ENCODE results near the gene EGFR. TPM values are rescaled to one million over a fixed set of nuclear protein-coding genes. Genes with fewer than 3 reads are reported as not detected.
"Not testable (repeated sequence)": the region's sequence is repeated elsewhere in the genome, so short reads cannot be mapped to it uniquely, and the experiment has no call there.

Gene EGFR
- total RNA-seq, 1 donor from 2014 or later = not detected

DNA sequence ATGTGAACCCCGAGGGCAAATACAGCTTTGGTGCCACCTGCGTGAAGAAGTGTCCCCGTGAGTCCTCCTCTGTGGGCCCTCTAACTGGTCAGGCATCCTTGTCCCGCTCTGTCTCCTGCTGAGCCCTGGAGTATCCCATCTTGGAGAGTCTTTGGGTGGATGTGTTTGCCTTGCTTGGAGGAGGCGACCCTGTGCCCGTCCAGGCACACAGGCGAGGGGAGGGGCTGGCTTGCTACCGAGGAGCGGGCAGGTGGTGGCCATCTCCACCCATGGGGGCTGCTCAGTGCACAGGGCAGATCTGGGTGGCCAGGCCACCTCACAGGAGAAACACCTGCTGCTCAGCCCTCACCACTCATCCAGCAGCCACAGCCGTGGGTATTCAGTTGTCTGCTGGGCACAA lies 135.3 kb downstream of the EGFR start:
- intact Hi-C loops (cut with micrococcal nuclease) = no loop called here
- H3K4me1 Mint-ChIP-seq = no peaks in the 10 kb centered on the region
- H3K4me3 Mint-ChIP-seq = no peak overlapping the region
- no peaks in the 10 kb centered on the region for H3K9me3 Mint-ChIP-seq
- no peaks in the 10 kb centered on the region for H3K36me3 Mint-ChIP-seq (ENCODE audit: low read depth)
- no peak for DNase-seq
- peaks cover 2% of the 10 kb centered on the region for H3K27me3 Mint-ChIP-seq
- H3K27ac Mint-ChIP-seq = no peak overlapping the region

DNA sequence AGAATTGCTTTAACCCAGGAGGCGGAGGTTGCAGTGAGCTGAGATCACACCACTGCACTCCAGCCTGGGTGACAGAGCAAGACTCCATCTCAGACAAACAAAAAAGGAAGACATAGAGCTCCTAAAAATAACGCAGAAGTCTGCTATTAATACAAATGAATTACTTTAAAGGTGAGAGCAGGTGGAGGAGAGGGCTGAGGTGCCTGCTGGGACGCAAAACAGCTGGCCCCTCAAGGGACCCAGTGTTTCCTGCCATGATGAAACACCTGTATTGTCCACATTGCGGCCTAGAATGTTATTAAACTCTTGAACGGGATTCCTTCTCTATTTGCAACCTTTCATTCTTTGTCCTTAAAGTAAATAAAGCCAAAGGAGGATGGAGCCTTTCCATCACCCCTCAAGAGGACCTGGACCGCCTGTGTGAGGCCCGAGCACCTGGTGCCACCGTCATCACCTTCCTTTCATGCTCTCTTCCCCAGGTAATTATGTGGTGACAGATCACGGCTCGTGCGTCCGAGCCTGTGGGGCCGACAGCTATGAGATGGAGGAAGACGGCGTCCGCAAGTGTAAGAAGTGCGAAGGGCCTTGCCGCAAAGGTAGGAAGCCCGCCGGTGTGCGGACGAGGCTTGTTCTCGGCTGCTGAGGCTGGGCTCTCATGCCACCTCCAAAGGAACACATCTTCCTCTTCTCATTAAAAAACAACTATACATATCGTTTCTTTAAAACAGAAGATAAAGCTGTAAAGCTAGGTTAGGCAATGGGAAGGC lies 136.7 kb downstream of the EGFR start:
- H3K36me3 Mint-ChIP-seq (ENCODE audit: low read depth) = no peaks in the 10 kb centered on the region
- no peak for DNase-seq
- H3K4me3 Mint-ChIP-seq = no peak overlapping the region
- intact Hi-C loops (cut with micrococcal nuclease) = no loop called here
- no peaks in the 10 kb centered on the region for H3K9me3 Mint-ChIP-seq
- H3K27me3 Mint-ChIP-seq = peaks cover 2% of the 10 kb centered on the region
- no peak overlapping the region for H3K27ac Mint-ChIP-seq
- H3K4me1 Mint-ChIP-seq = no peaks in the 10 kb centered on the region

- no peak overlapping the region for H3K4me3 Mint-ChIP-seq
- no peaks in the 10 kb centered on the region for H3K9me3 Mint-ChIP-seq
- peaks cover 2% of the 10 kb centered on the region for H3K27me3 Mint-ChIP-seq
- no peaks in the 10 kb centered on the region for H3K36me3 Mint-ChIP-seq (ENCODE audit: low read depth)
- no peaks in the 10 kb centered on the region for H3K4me1 Mint-ChIP-seq
- no peak overlapping the region for H3K27ac Mint-ChIP-seq
- DNase-seq = no peak
- intact Hi-C loops (cut with micrococcal nuclease) = no loop called here
These were observed 138.3 kb downstream of the EGFR start for GRCh38 chr7:55156919-55157763.

- H3K9me3 Mint-ChIP-seq = no peaks in the 10 kb centered on the region
- intact Hi-C loops (cut with micrococcal nuclease) = no loop called here
These were observed 138.9 kb downstream of the EGFR start for GRCh38 chr7:55157764-55158105.

GRCh38 chr7:55158541-55159382 lies 139.9 kb downstream of the EGFR start:
- no peaks in the 10 kb centered on the region for H3K4me1 Mint-ChIP-seq
- H3K4me3 Mint-ChIP-seq = no peak overlapping the region
- DNase-seq = no peak
- no peaks in the 10 kb centered on the region for H3K36me3 Mint-ChIP-seq (ENCODE audit: low read depth)
- no peak overlapping the region for H3K27ac Mint-ChIP-seq
- H3K9me3 Mint-ChIP-seq = no peaks in the 10 kb centered on the region
- H3K27me3 Mint-ChIP-seq = peaks cover 2% of the 10 kb centered on the region
- intact Hi-C loops (cut with micrococcal nuclease) = no loop called here

More at GRCh38 chr7:55157764-55158105, 138.9 kb downstream of the EGFR start:
- Mint-ChIP-seq H3K27me3 (peaks cover 2% of the 10 kb centered on the region), H3K4me3 (no peak overlapping the region), H3K27ac (no peak overlapping the region), H3K36me3 (ENCODE audit: low read depth) (no peaks in the 10 kb centered on the region), H3K4me1 (no peaks in the 10 kb centered on the region)
- DNase-seq = no peak

- no peaks in the 10 kb centered on the region for H3K36me3 Mint-ChIP-seq (ENCODE audit: low read depth)
- intact Hi-C loops (cut with micrococcal nuclease) = no loop called here
- H3K4me1 Mint-ChIP-seq = no peaks in the 10 kb centered on the region
- H3K4me3 Mint-ChIP-seq = no peak overlapping the region
- DNase-seq = no peak
- H3K27ac Mint-ChIP-seq = no peak overlapping the region
- no peaks in the 10 kb centered on the region for H3K9me3 Mint-ChIP-seq
- peaks cover 2% of the 10 kb centered on the region for H3K27me3 Mint-ChIP-seq
These were observed 141.7 kb downstream of the EGFR start for GRCh38 chr7:55160539-55160938.

DNA sequence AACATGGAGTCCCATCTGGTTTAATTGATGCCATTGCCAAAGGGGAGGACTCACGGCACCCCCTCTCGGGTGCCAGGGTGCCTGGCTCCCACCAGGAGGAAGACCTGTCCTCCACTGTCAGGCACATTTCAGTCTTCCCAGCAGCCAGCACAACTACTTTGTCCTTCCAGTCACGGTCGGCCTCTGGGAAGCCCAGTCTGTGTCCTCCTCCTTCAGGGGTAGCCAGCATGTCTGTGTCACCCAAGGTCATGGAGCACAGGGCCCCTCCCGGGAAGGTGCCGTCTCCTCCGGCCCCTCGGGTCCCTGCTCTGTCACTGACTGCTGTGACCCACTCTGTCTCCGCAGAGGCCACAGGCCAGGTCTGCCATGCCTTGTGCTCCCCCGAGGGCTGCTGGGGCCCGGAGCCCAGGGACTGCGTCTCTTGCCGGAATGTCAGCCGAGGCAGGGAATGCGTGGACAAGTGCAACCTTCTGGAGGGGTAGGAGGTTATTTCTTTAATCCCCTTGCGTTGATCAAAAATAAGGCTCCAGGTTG lies 142.4 kb downstream of the EGFR start:
- Mint-ChIP-seq H3K36me3 (ENCODE audit: low read depth) (no peaks in the 10 kb centered on the region), H3K27me3 (peaks cover 2% of the 10 kb centered on the region), H3K9me3 (no peaks in the 10 kb centered on the region), H3K4me1 (no peaks in the 10 kb centered on the region), H3K4me3 (no peak overlapping the region), H3K27ac (no peak overlapping the region)
- DNase-seq = no peak
- intact Hi-C loops (cut with micrococcal nuclease) = no loop called here

- Mint-ChIP-seq H3K27me3 (no peaks in the 10 kb centered on the region), H3K4me3 (no peak overlapping the region), H3K4me1 (no peaks in the 10 kb centered on the region), H3K9me3 (no peaks in the 10 kb centered on the region), H3K27ac (no peak overlapping the region), H3K36me3 (ENCODE audit: low read depth) (no peaks in the 10 kb centered on the region)
- intact Hi-C loops (cut with micrococcal nuclease) = no loop called here
- no peak for DNase-seq
These were observed 143.7 kb downstream of the EGFR start for GRCh38 chr7:55162476-55162875.

DNA sequence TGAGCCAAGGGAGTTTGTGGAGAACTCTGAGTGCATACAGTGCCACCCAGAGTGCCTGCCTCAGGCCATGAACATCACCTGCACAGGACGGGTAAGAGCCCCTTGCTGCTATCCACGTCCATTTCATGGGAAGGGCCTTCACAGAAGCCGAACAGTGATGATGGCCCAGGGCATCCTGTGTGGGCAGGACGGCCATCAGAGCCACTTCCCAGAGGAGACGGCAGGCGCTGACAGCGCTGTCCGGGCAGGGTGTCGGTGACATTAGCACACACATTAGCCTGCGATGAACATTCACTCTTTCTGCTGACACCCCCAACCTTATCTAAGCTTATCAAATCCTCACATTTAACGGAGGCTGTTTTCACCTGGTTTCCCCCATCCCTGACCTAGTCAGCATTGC lies 144.9 kb downstream of the EGFR start:
- DNase-seq = no peak
- H3K27me3 Mint-ChIP-seq = no peaks in the 10 kb centered on the region
- intact Hi-C loops (cut with micrococcal nuclease) = no loop called here
- H3K9me3 Mint-ChIP-seq = no peaks in the 10 kb centered on the region
- H3K27ac Mint-ChIP-seq = no peak overlapping the region
- H3K36me3 Mint-ChIP-seq (ENCODE audit: low read depth) = no peaks in the 10 kb centered on the region
- H3K4me3 Mint-ChIP-seq = no peak overlapping the region
- H3K4me1 Mint-ChIP-seq = no peaks in the 10 kb centered on the region

GRCh38 chr7:55164527-55164926 lies 145.7 kb downstream of the EGFR start:
- Mint-ChIP-seq H3K27ac (no peak overlapping the region), H3K4me1 (no peaks in the 10 kb centered on the region), H3K4me3 (no peak overlapping the region), H3K9me3 (no peaks in the 10 kb centered on the region), H3K36me3 (ENCODE audit: low read depth) (no peaks in the 10 kb centered on the region), H3K27me3 (no peaks in the 10 kb centered on the region)
- intact Hi-C loops (cut with micrococcal nuclease) = no loop called here
- DNase-seq = no peak

GRCh38 chr7:55165176-55165861 lies 146.5 kb downstream of the EGFR start:
- intact Hi-C loops (cut with micrococcal nuclease) = no loop called here
- no peaks in the 10 kb centered on the region for H3K36me3 Mint-ChIP-seq (ENCODE audit: low read depth)
- H3K4me1 Mint-ChIP-seq = no peaks in the 10 kb centered on the region
- H3K4me3 Mint-ChIP-seq = no peak overlapping the region
- H3K27ac Mint-ChIP-seq = no peak overlapping the region
- no peaks in the 10 kb centered on the region for H3K27me3 Mint-ChIP-seq
- no peaks in the 10 kb centered on the region for H3K9me3 Mint-ChIP-seq
- no peak for DNase-seq

GRCh38 chr7:55167296-55167695 lies 148.5 kb downstream of the EGFR start:
- H3K4me3 Mint-ChIP-seq; intact Hi-C loops (cut with micrococcal nuclease); H3K4me1 Mint-ChIP-seq; DNase-seq; H3K27me3 Mint-ChIP-seq; H3K9me3 Mint-ChIP-seq; H3K27ac Mint-ChIP-seq; H3K36me3 Mint-ChIP-seq (ENCODE audit: low read depth): not testable (repeated sequence)

GRCh38 chr7:55170335-55171069 lies 151.7 kb downstream of the EGFR start:
- no peak overlapping the region for H3K4me3 Mint-ChIP-seq
- no peaks in the 10 kb centered on the region for H3K27me3 Mint-ChIP-seq
- no peaks in the 10 kb centered on the region for H3K9me3 Mint-ChIP-seq
- H3K4me1 Mint-ChIP-seq = no peaks in the 10 kb centered on the region
- intact Hi-C loops (cut with micrococcal nuclease) = no loop called here
- no peak for DNase-seq
- H3K27ac Mint-ChIP-seq = no peak overlapping the region
- H3K36me3 Mint-ChIP-seq (ENCODE audit: low read depth) = no peaks in the 10 kb centered on the region

Measured in activated CD4-positive, alpha-beta T cell treated with anti-CD3 and anti-CD28 coated beads, Interleukin-2, amount 10 ng/mL, durations not matched to agents 24 days and 14 days (primary cell).